HUDEP-2 (cell line): Measurements from ENCODE around the gene TMEM220.

Source experiments
- DNase-seq, 76 experiments: peaks; one replicate each; lab custom pipeline; 2025; ENCODE audit not compliant: unreplicated experiment in 76 of 76; lab: John Stamatoyannopoulos, UW

The TMEM220 gene

GRCh38 chr17:10673312-10673711 lies 56.5 kb downstream of the TMEM220 start:
- DNase-seq, result no peak

GRCh38 chr17:10668775-10669174 lies 61.0 kb downstream of the TMEM220 start:
- DNase-seq, result no peak

- no peak for DNase-seq
Measured at GRCh38 chr17:10666906-10667305, 62.9 kb downstream of the TMEM220 start.

- DNase-seq, result no peak
Measured at GRCh38 chr17:10664571-10664970, 65.3 kb downstream of the TMEM220 start.
